Measurements from ENCODE around the gene PRSS36. TPM values are rescaled to one million over a fixed set of nuclear protein-coding genes. Genes with fewer than 3 reads are reported as not detected.
"Not testable (repeated sequence)": the region's sequence is repeated elsewhere in the genome, so short reads cannot be mapped to it uniquely, and the experiment has no call there.

The PRSS36 gene
- total RNA-seq, 1 experiment from 2014 or later = 0.66 TPM

DNA sequence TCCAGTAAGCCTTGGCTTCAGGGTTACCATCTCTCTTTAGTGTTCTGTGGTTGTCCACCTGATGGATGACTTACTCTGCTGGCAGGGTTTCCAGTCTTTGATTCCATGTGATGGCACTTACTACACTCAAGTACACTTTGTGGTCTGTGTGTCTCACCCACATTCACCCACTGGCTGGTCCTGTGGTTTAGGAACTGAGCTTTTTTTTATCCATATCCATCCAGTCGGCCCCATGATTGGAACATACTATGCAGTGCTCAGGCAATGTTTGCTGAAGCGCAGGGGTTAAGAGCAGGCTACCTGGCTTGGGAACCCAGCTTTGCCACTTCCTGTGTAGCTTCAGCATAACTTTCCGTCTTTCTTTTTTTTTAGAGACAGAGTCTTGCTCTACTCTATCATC, 27.3 kb upstream of the PRSS36 start:
- Mint-ChIP-seq H3K36me3 (ENCODE audit: insufficient read depth in 1 of 3, low read depth in 3 of 3) (peaks cover 12 to 14% (median 14%) of the 10 kb centered on the region in 3 experiments), H3K27ac (peak overlapping the region in 1 of 3 experiments; percentile 40; a peak in 1 of 7 replicates), H3K4me1 (peaks cover 25 to 28% of the 10 kb centered on the region in 2 experiments), H3K4me3 (no peak overlapping the region), H3K9me3 (peaks cover 3 to 11% of the 10 kb centered on the region in 2 experiments; a peak in 4 of 5 replicates), H3K27me3 (ENCODE audit: low read depth) (no peaks in the 10 kb centered on the region; the same call in none of the 2 replicates)
- H2AK5ac ChIP-seq (ENCODE audit: insufficient read length, low read length) = no peak overlapping the region
- no peak overlapping the region for H4K8ac ChIP-seq (replicated peaks; ENCODE audit: insufficient read length, low read depth, low read length)
- H4K5ac ChIP-seq (ENCODE audit: insufficient read length, low read depth, low read length) = no peak overlapping the region
- H2BK15ac ChIP-seq (ENCODE audit: low read depth, low read length) = no peak overlapping the region
- no peaks in the 10 kb centered on the region for H3K79me1 ChIP-seq (ENCODE audit: insufficient read depth, low read depth, low read length, poor library complexity, severe bottlenecking)
- no peak overlapping the region for H3K23ac ChIP-seq (ENCODE audit: insufficient read length, low read depth, low read length)
- no peaks in the 10 kb centered on the region for H3K27me3 ChIP-seq (ENCODE audit: insufficient read depth, low read length)
- no peak overlapping the region for H2BK120ac ChIP-seq (ENCODE audit: low read depth, low read length, poor library complexity, severe bottlenecking)
- H3K18ac ChIP-seq (ENCODE audit: insufficient read length, low read depth, low read length) = no peak overlapping the region
- no peak overlapping the region for H2BK12ac ChIP-seq (ENCODE audit: insufficient read length, low read depth, low read length)
- no peak overlapping the region for H4K91ac ChIP-seq (ENCODE audit: insufficient read length, low read depth, low read length)
- H2BK20ac ChIP-seq (ENCODE audit: low read depth, low read length, poor library complexity, severe bottlenecking) = no peak overlapping the region
- H2AFZ ChIP-seq (ENCODE audit: low read length) = no peak overlapping the region
- no peaks in the 10 kb centered on the region; the same call in 1 of the 2 replicates for H3K4me1 ChIP-seq (ENCODE audit: insufficient read depth, low read length)
- DNase-seq = no peak
- H3T11ph ChIP-seq (ENCODE audit: low read length) = no peak overlapping the region
- no peak overlapping the region for H3K9ac ChIP-seq (ENCODE audit: extremely low read depth, insufficient read length, low read length)
- H3K4me2 ChIP-seq (ENCODE audit: insufficient read depth, insufficient read length, low read length) = no peak overlapping the region
- H3K9me3 ChIP-seq (ENCODE audit: control insufficient read depth, low read depth, low read length) = no peaks in the 10 kb centered on the region
- no peaks in the 10 kb centered on the region for H4K20me1 ChIP-seq (ENCODE audit: control insufficient read depth, insufficient read depth, insufficient read length)
- H2BK5ac ChIP-seq (ENCODE audit: insufficient read length, low read length) = no peak overlapping the region
- peaks cover 9% of the 10 kb centered on the region for H3K23me2 ChIP-seq (ENCODE audit: insufficient read length, low read depth, low read length, poor library complexity, severe bottlenecking)
- peaks cover 16% of the 10 kb centered on the region for H3K79me2 ChIP-seq (ENCODE audit: insufficient read depth, low read length)
- no peak overlapping the region for H3K4ac ChIP-seq (ENCODE audit: low read depth, low read length)
- TF ChIP-seq CTCF (conservative IDR thresholded peaks at IDR 0.05) = no peak
- no peak overlapping the region for H3K14ac ChIP-seq (ENCODE audit: insufficient read depth, low read length)
- H3K27ac ChIP-seq (ENCODE audit: insufficient read length, low read depth, low read length) = no peak overlapping the region
- no CpG with 5 or more reads among the region's 3 CpGs for WGBS (ENCODE audit: extremely low coverage, insufficient read length, low lambda C conversion rate)
- no peak overlapping the region for H3K56ac ChIP-seq (ENCODE audit: insufficient read length, low read depth, low read length)

GRCh38 chr16:31170048-31170447, 20.2 kb upstream of the PRSS36 start:
- H4K8ac ChIP-seq (replicated peaks; ENCODE audit: insufficient read length, low read depth, low read length); H3T11ph ChIP-seq (ENCODE audit: low read length); H4K5ac ChIP-seq (ENCODE audit: insufficient read length, low read depth, low read length); H2AK5ac ChIP-seq (ENCODE audit: insufficient read length, low read length); H3K4me1 ChIP-seq (ENCODE audit: insufficient read depth, low read length); H3K36me3 Mint-ChIP-seq (ENCODE audit: insufficient read depth in 1 of 3, low read depth in 3 of 3); H2BK20ac ChIP-seq (ENCODE audit: low read depth, low read length, poor library complexity, severe bottlenecking); H3K27ac ChIP-seq (ENCODE audit: insufficient read length, low read depth, low read length); H3K4ac ChIP-seq (ENCODE audit: low read depth, low read length); H3K4me3 Mint-ChIP-seq; H3K79me1 ChIP-seq (ENCODE audit: insufficient read depth, low read depth, low read length, poor library complexity, severe bottlenecking); H3K18ac ChIP-seq (ENCODE audit: insufficient read length, low read depth, low read length); H2AFZ ChIP-seq (ENCODE audit: low read length); H2BK12ac ChIP-seq (ENCODE audit: insufficient read length, low read depth, low read length); H3K4me2 ChIP-seq (ENCODE audit: insufficient read depth, insufficient read length, low read length); H2BK120ac ChIP-seq (ENCODE audit: low read depth, low read length, poor library complexity, severe bottlenecking); H3K14ac ChIP-seq (ENCODE audit: insufficient read depth, low read length); DNase-seq; H3K23me2 ChIP-seq (ENCODE audit: insufficient read length, low read depth, low read length, poor library complexity, severe bottlenecking); H3K27me3 Mint-ChIP-seq (ENCODE audit: low read depth); H3K56ac ChIP-seq (ENCODE audit: insufficient read length, low read depth, low read length); H4K91ac ChIP-seq (ENCODE audit: insufficient read length, low read depth, low read length); H2BK15ac ChIP-seq (ENCODE audit: low read depth, low read length); H3K23ac ChIP-seq (ENCODE audit: insufficient read length, low read depth, low read length); H4K20me1 ChIP-seq (ENCODE audit: control insufficient read depth, insufficient read depth, insufficient read length); H3K9ac ChIP-seq (ENCODE audit: extremely low read depth, insufficient read length, low read length); H3K79me2 ChIP-seq (ENCODE audit: insufficient read depth, low read length); H2BK5ac ChIP-seq (ENCODE audit: insufficient read length, low read length); H3K9me3 ChIP-seq (ENCODE audit: control insufficient read depth, low read depth, low read length); H3K27me3 ChIP-seq (ENCODE audit: insufficient read depth, low read length): not testable (repeated sequence)
- Mint-ChIP-seq H3K27ac (peak overlapping the region in 2 of 3 experiments; percentile 13 to 49; a peak in 3 of 7 replicates), H3K9me3 (peaks cover 5 to 16% of the 10 kb centered on the region in 2 experiments; a peak in 4 of 5 replicates), H3K4me1 (peaks cover 27% of the 10 kb centered on the region in 2 experiments)
- no CpG with 5 or more reads among the region's 2 CpGs for WGBS (ENCODE audit: extremely low coverage, insufficient read length, low lambda C conversion rate)

Measured in H9 (cell line).